GM21529 (cell line): ENCODE results near the gene BCAS4.
"Not testable (repeated sequence)": the region's sequence is repeated elsewhere in the genome, so short reads cannot be mapped to it uniquely, and the experiment has no call there.

Source experiments
- ATAC-seq: cut with Tn5 transposase; IDR thresholded peaks from one replicate; pipeline ENCODE4 v1.9.1; 2021; ENCODE audit not compliant: unreplicated experiment

The BCAS4 gene

DNA sequence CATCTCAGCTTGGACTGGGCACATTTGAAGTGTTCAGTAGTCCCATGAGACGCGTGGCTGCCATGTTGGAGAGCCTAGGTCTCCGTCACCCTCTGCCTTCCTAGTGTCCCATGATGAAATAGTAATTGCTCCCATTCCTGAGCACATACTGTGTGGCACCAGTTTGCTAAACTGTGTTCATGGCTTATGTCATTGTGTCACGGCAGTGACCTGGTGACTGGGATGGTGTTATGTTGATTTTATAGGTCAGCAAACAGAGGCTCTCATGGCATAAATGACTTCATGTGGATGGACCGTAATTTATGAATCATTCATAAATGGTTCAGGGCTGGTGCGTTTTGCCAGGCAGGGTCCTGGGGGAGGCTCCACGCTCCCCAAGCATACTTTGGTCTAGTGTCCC is 3.8 kb downstream of the BCAS4 start:
- no peak for ATAC-seq

DNA sequence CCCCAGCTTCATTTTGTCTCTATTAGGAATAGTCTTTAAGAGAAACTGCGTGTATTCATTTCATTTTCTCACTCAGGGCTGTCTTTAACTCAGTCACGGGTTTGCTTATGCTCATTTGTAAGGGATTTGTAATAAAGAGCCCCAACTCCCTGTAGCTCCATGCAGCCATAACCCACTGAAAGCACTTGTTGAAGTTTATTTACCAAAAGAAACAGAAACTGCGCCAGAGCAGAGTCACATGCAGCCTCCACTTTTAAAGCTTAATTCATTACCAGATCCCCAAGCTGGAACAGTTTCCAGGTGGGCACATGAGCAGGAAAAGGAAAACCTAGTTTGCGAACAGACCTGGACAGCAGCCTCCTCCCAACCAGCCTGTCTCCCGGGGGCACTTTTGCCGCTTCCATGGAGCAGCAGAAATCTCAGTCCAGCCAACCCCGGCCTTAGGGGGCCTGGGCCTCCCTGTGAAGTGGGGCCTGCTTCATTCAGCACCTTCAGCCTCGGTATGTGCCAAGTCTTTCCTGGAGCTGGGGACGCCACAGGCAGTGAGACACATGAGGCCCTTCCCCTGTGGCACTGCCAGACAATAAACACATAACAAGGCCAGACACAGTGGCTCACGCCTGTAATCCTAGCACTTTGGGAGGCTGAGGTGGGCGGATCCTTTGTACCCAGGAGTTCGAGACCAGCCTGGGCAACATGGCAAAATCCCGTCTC is 4.5 kb downstream of the BCAS4 start:
- peak; percentile 27 for ATAC-seq

DNA sequence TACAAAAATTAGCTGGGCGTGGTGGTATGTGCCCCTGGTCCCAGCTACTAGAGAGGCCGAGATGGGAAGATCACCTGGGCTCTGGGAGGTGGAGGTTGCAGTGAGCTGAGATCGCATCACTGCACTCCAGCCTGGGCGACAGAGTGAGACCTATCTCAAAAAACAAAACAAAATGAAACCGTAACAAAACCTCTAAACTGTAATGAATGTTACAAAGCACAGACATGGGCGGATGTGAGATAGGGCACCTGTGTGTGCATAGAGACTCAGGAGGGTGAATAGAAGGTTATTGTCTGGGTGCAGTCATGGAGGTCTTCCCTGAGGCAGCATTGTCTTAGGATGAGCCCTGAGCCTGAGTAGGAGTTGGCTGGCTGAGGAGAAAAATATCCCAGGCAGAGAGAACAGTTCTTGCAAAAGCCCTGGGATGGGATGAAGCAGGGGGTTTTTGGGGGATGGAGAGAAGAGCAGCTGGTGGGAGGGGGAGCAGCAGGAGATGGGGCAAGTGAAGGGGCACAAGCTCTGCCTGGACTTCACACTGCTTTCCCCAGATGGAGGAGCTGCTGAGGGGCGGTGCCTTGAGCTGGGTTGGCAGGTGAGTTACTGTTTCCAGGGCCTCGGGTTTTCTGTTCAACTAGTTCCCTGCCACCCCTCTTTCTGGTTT is 5.2 kb downstream of the BCAS4 start:
- peak; percentile 47 for ATAC-seq

- ATAC-seq: not testable (repeated sequence)
These were observed 6.3 kb downstream of the BCAS4 start for GRCh38 chr20:50800986-50801746.

GRCh38 chr20:50801747-50802125 is 6.9 kb downstream of the BCAS4 start:
- no peak for ATAC-seq

DNA sequence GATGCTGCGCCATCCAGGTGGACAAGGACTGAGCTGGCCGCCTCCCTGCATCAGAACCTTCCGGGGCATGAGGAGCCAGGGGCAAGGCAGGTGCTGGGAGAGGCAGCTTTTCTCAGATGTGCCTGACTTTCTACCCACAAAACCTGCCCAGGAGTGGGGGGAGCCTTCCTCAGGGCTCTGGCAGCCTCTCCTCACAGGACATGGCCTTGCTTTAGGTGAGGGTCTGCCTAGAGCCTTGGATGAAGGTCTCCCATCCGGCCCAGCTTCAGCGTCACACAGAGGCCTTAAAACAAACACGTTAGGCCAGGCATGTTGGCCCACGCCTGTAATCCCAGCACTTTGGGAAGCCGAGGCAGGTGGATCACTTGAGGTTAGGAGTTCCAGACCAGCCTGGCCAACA is 7.4 kb downstream of the BCAS4 start:
- no peak for ATAC-seq

DNA sequence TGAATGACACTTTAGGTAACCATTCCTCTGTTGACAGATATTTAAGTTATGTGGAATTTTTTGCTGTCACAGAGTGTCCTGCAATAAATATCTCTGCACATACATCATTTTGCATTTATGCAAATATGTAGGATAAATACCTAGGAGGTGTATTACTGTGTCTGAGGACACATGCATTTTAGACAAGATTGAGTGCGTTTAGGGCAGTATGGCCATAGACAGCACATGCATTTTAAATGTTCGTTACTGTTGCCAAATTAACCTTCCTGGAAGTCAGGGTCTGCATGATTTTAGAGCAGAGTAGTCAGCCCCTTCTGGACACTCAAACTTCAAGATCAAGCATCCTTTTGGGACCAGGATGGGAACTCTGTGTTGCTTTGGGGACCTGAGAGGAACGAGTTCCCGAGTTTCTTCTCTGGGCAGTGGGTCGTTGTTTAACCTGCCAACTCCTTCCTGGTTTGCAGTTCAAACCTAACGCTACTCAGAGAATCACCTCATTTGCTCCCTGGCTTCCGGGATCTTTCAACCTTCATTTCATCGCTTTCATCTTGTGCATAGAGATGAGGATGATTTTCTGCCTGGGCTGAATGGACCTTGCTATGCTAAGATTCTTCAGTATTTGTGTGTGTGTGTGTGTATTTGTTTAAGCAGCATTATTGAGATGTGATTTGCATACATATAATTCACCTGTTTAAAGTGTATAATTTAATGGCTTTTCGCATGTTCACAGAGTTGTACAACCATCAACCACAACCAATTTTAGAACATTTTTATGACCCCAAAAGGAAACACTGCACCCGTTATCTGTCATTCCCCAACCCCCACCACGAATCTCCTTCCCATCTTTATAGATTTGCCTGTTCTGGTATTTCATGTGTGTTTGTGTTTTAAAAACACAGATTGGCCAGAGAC is 9.8 kb downstream of the BCAS4 start:
- no peak for ATAC-seq

- no peak for ATAC-seq
These were observed 10.5 kb downstream of the BCAS4 start for GRCh38 chr20:50805349-50805684.

DNA sequence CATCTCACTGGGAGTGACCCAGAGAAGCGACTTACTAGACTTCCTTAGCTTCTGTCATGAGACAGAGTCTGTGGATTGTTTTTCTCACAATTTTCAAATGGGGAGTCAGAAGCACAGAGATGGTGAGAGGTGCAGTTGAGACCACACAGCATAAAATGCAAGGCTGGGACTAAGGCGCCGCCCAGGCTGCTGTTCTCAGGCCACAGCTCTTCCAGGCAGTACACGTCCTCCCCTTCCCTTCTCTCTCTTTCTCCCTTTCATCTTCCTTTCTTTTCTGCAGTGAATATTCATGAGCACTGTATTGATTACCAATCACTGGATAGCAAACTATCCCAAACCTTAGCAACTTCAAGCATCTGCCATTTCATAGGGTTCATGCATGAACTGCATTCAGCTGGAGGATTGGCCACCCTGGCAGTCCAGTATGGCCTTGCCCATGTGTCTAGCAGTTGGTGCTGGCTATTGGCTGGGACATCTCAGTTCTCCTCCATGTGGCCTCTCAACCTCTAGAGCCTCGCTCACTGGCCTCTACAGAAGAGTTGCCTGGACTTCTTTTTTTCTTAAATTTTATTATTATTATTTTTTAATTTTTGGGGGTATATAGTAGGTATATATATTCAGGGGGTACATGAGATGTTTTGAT is 11.4 kb downstream of the BCAS4 start:
- ATAC-seq: no peak

DNA sequence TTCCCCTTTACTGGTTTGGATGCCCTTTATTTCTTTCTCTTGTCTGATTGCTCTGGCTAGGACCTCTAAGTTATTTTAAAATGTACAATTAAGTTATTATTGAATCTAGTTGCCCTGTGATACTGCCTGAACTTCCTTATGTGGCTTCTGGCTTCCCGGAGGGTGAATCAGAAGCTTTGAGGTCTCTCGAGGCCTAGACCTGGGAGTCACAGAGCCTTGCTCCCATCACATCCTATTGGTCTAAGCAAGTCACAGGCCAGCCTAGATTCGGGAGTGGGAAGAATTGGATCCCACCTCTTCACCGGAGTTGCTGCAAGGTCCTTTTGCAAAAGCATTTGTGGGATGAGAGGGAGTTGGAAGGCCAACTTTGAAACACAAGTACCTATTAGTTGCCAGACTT is 15.2 kb downstream of the BCAS4 start:
- no peak for ATAC-seq

DNA sequence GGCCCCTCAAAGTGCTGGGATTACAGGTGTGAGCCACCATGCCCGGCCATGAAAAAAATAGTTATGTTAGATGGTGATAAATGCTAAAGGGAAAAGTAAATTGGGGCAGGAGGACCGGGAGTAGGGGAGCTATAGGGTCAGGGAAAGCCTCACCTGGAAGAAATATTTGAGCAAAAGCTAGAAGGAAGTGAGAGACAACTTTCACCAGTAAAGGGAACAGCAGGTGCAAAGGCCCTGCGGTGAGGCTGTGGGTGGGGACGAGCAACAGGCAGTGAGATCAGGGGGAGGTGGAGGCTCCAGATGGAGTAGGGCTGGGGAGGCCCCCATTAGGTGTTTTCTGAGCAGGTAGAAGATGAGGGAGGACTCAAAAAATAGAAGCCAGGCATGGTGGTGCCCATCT is 16.0 kb downstream of the BCAS4 start:
- ATAC-seq: no peak

- ATAC-seq: no peak
These were observed 18.3 kb downstream of the BCAS4 start for GRCh38 chr20:50813101-50813643.

DNA sequence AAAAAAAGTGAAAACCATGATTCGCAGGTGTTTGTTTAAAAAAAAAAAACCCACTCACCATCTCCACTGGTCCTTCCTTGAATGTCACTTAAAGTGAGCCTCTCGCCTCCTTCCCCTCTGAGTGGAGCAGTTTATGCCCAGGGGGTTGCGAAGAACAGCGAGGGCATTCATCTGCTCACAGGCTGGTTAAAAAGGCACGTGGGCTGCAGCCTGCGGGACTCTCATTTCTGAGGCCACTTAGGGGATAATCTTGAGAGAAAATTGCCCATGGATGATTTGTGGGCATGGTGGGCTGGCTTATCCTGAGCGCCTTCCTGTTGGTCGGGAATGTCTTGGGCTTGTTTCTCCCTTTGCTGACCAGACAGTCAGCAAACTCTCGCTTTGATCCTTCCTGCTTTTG is 18.9 kb downstream of the BCAS4 start:
- no peak for ATAC-seq

GRCh38 chr20:50814438-50815161 is 19.7 kb downstream of the BCAS4 start:
- no peak for ATAC-seq

DNA sequence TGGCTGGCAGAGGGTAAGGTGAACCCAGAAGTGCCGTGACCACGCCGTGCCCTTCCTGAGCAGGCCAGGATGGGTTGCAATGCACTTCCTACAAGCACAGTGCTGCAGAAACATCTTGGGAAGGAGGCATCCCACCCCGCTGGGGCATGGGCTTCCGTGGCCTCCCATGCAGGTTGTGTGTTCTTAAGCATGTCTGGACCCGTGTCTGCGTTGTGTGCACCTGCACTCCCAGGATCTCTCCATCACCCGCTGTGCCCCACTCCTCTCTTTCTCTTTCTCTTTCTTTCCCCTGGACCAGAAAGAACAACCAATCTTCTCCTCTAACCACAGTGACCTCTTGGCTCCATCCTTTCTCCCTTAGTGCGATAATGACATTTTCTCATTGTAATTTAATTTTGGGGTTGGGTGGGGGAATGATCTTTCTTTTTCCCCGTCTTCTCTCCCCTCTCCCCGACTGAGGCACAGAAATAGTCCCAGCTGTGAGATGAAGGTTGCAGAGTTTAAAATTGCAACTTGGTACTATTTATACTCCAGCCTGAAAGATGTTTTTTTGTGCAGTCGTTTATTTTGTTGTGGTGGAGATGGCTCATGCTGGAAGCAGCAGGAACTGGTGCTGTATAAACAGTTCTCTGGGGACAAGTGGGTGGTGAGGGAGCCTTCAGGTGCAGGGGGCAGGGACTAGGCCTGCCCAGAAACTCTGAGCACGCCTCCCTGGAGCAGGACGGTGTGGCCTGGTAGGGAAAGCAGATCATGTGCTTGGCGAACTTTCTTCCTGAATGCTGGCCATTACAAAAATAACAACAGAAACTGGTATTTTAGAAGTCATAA is 20.5 kb downstream of the BCAS4 start:
- peak; percentile 55 for ATAC-seq

- ATAC-seq: no peak
These were observed 22.9 kb downstream of the BCAS4 start for GRCh38 chr20:50817776-50818172.

DNA sequence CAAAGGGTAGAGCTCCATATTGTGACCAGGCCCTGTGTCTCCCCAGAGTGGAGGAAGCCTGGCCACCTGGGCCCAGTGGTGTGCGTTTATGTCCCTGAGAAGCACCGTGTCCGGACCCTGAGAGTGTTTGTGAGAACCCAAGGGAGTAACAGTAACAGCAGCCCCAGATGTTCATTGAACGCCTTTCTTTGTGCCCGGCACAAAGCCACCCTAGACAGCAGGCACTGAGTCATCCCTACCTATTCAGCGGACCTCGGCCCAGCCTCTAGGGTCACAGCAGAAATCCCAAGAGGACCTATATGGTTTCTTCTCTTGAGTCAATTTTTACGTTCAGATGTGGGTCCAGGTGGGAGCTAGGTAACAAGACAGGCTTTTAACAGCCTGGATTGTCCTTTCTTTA is 24.5 kb downstream of the BCAS4 start:
- peak; percentile 22 for ATAC-seq

DNA sequence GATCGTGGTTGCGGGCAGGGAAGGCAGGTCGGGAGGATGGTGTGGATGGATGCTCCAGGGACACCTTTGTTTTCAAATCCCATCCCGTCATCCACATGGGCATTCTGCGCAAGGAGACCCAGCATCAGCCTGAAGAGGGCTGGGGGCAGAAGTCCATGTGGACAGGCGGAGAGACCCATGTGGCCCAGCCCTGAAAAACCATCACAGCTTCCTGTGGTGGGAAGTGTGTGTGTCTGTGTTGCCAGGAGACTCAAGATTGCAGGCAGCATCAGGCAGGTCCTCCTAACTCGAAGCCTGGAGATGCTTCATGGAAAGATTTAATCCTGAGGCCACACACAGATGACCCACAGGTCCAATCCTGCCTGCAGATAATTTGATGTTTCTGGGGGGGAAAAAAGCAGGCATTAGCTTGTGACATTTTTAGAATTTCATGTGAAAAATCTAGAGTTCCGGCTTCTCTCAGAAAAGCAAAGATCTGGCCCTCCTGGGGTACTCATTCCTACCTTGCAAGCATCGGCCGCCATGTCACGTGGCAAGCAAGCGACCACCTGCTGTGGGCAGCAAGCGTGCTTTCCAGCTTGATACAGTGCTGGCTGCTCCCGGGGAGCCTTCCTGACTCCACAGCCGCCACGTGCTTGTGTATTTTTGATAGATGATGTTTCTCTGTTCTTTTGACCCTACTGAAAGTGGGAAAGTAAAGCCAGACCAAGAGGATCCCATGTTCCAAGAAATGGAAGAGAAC is 25.8 kb downstream of the BCAS4 start:
- no peak for ATAC-seq
